HG03432 (cell line): ENCODE results near the gene FBXW8.

Experiments
- ATAC-seq: cut with Tn5 transposase; IDR thresholded peaks from one replicate; pipeline ENCODE4 v1.9.1; 2021; ENCODE audit warnings: mild to moderate bottlenecking, moderate library complexity; ENCODE audit not compliant: unreplicated experiment

Gene FBXW8

DNA sequence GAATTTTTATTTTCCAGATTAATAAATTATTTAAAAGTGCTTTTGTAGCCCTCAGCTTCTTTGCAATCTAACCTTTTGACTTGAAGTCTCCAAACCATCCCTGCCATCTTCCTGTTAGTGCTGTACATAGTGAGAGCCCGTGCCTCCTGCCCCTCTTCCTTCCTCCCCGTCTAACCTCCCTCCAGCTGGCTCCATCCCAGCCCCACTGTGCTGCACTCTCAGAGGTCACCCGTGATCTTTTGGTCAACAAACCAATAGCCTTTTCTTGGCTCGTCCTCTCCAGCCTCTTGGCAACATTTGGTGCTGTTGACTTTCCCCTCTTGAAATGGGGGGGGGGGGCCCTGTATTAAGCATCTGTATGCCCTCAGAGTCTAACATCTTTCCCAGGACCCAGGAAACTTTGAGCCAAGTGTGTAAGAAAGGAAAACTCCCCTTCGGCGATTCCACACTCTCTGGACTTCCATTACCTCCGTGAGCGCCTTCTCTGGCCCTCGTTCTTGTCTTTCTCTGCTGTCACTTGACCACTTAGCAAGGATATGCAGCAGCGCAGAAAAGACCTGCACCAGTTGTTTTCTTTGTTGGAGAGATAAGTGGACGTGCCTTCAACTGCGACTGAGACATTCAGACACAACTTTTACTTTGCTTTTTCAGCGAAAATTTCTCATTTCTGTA is 44.1 kb downstream of the FBXW8 start:
- ATAC-seq: no peak

DNA sequence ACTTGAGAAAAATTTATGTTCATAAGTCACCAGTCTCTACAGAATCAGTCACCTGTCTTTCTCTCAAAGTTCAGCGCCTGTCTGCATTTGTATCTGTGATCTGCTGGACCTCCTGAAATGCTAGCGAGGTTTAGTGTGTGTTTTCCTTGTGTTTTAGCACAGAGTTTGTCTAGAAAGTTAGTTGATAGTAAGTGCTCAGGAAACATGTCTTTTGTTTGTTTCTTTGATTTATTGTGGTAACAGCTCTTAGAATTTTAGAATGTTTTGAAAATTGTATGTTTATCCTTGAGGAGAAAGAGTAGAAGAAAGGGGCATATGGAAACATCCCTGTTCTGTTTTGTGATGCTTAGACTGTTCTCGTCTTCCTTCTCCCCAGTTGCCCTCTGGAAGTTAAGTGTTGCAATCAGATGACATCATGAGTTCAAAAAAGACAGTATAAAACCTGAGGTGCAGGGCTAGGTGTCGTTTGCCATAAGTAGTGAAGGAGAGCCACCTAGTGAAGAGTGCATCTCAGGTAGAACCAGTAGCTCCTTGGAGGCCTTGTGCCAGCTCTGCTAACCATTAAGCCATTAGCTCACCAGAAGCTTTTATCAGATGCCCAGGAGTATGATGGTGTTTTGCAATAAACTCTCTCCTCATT is 44.8 kb downstream of the FBXW8 start:
- no peak for ATAC-seq

DNA sequence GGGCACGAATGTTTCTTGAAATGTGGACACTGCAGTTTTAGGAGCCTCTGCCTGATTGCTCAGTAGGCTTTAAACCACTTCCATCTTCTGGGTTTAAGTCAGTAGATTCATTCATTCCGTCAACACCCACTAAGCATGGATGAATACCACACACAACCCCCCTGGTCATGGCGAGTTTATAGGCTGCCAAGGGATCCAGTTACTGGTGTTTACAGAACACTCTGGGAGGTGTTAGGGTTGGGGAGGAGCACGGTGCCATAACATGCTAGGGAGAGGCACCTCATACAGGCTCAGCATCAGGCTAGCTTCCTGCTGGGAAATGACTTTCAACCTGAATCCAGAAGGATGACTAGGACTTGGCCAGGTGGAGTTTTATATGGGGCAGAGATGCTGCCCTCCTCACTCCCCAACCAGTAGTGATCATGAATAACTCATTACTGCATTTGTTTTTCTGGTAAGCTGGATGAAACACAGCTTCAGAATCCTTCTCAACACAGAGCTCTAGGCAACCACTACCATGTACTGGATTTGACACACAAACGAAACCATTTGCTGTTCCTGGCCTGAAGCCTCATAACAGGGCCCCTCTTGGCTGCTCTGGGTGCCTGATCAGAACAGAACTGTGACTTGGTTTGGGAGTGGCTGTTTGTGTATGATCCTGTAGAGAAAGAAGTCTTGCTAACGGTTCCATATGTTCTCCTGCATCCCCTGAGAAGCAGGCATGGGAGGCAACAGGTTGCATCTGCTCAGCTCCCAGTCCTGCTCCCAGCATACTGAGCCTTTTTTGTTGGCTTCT is 47.9 kb downstream of the FBXW8 start:
- ATAC-seq: no peak

DNA sequence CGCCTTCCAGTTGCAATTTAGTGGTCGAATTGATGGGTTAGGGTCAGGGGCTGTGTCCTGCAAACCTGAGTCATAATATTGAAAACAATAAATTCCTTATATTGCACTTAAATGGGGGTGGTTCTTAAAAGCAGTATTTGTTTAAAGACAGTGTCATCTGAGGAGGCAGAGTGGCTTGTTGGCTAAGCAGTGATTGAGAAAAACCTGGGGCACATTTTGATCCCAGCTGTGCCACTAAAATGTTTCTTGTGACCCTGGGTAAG is 48.4 kb downstream of the FBXW8 start:
- ATAC-seq: no peak

DNA sequence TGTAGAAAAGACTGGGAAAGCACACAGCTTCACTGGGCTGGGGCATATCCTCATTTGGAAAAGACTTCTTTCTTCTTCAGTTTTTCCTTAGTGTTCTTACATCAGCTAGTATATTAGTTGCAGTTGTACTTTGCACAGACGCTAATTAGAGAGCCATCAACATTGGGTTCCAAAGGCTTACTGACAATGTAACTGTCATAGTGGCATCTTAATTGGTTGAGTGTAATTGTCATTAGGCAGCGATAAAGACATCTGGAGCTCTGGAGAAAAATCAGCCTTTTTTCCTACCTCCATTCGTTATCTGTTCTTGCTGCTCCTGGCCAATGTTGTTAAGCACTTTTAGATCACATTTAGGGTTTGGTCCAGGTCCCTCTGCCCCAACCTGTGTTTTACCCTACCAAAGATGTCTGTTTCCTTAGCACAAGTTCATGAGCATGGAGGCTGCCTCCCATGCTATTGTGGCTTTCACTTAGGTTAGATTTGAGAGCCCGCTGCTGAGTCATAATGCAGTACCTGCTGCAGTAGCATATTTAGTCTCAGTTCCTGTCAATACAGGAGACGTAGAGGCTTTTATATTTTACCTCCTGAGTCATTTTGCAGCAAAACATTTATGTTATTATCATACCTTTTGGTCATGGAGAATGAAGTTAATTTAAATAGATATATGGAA is 49.2 kb downstream of the FBXW8 start:
- peak; percentile 97 for ATAC-seq

DNA sequence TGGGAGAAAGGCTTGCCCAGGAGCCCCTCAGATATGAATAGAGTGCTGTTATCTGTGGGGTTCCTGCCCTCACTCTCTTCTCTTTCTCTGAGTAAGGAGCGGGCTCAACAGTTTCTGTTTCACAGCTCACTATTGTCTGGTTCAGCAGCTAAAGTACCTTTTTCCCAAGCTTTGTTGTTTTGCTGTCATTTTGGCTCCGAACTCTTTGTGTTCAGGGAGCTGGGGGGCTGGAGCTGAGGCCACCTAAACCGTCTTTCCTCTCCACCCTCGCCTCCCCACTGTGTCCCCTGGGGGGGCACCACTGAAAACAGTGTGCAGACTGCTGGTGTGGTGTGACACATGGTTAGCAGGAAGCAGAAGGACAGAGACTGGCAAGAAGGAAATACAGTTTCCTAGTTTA is 51.4 kb downstream of the FBXW8 start:
- no peak for ATAC-seq

DNA sequence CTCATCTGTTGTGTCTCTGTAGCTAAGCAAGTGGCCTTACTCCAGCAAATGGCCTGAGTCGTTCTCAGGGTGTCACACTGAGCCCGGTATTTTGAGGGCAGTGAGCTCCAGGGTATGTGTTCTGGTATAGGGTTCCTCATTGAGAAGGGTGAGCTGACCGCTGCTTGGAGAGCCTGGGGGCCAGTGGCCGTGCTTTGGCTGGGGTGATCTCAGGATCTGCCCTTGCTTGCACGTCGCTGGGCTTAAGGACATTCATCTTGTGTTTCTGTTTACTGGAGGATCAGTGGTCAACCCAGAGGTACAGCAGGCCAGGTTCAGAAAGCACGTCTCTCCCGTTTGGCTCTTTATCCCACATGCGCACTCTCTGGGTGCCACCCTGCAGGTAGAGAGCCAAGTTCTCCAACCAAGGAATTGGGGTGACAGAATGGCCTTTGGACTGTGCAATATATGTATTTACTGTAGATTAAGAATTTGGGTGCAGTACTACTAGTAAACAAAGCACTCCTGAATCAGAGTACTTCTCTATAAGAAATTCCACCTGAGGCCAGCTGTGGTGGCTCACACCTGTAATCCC is 52.1 kb downstream of the FBXW8 start:
- ATAC-seq: no peak

DNA sequence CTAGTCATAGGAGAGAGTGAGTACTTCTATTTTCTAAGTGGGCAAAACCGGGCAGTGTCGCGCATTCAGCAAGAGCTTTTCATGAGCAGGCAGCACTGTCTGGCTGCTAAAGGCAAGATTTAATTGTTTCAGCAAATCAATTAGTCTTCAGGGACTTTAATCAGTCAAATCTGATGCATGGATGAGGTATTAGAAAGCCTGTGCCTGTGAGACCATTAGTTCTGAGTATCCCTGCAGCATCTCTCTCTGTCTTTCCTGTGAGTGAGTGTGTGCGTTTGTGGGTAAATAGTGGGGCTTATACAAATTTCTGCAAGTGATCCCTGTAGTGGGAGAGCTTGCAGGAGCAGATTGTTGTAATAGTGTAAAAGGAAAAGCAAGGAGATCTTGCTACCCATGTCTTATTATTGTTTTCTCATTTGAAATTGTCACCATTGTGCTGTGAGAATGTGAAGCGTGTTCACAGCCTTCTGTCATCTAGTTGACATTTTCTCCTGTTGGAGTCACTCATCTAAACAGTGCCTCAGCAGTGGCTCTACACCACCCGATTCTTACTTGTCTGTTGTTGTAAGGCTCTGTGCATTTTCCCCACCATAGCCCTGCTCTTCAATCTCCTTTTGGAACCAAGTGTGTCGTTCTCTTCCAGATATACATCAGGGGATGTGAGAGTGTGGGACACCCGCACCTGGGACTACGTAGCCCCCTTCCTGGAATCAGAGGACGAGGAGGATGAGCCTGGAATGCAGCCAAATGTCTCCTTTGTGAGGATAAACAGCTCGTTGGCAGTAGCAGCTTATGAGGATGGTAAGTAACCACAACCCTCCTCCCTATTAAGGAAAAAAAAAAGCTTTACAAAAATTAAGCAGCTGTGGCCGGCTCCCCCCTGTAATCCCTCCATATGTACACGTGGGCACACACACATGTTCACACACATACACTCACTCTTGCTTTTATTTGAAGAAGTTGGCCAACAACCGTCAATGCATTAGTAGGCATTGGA is 53.6 kb downstream of the FBXW8 start:
- no peak for ATAC-seq

DNA sequence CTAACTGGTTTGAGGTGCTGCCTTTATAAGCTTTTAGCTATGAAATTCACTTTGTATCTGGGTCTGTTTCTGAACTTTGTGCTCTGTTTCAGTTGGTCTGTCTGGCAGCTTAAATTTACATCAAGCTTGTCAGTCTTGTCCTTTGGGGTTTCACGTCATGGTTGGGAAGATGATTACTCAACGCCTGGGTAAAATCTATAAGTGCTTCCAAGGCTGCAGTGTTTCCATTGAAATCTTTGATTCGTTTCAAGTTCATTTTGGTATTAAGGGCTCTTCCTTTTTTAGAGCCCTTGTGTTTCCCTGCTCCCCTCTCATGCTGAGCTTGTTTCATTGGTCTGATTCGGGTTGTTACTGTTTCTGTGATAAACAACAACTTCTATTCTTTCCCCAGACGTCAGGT is 58.2 kb downstream of the FBXW8 start:
- no peak for ATAC-seq

DNA sequence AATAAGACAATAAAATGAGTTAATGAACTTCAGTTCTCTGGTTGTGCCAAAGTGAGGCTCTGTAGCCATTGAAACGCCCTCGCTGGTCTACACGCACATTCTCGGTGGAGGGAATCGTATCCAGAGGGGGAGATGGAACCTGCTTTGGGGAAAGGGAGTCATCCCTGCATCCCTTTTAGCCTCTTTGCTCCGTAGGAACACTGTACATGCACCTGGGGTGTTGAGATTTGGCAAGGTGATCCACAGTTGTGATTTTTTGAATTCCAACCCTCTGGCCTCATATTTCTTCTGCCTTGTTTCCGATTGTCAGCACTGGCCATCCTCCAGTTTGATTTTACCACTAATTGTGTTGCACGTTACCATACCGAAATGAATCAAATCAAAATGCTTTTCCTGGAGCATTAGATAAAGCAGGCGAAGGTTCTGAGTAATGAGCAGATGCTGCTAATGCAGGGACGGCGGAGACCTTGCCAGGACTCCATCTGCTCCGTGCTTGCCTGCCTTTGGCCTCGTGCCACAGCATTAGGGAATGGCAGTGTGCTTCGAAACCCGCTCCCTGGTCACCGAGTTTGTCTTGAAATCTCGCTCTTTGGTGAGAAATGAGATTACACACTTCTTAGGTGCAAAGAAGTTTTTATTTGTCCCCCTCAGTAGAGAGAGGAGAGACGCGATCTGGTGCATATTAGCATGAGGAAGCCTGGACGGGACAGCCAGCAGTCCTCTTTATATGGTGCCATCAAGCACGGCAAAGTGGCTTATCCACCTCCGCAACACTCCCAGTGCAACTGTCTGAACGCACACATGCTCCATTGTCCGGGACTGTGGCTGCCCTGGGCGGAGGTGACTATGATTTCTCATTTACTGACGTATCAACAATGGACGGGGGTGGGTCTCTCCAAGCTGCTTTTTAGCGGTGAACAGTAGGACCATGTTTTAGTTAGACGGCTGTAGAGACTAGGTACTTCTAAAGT is 59.1 kb downstream of the FBXW8 start:
- no peak for ATAC-seq

DNA sequence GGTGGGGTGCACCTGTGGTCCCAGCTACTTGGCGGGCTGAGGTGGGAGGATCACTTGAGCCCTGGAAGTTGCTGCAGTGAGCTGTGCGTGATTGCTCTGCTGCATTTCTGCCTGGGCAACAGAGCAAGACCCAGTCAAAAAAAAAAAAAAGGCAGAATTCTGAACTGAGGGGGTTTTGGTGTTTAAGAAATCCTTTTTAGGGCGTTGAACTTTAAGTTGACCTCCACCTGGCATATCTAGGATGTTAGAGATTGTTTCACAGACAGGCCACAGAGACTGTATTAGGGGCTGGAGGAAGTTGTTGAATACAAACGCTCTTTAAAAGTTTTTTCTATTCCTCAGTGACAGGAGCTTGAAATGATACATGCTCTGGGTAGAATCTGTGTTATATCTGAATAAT is 60.5 kb downstream of the FBXW8 start:
- no peak for ATAC-seq

DNA sequence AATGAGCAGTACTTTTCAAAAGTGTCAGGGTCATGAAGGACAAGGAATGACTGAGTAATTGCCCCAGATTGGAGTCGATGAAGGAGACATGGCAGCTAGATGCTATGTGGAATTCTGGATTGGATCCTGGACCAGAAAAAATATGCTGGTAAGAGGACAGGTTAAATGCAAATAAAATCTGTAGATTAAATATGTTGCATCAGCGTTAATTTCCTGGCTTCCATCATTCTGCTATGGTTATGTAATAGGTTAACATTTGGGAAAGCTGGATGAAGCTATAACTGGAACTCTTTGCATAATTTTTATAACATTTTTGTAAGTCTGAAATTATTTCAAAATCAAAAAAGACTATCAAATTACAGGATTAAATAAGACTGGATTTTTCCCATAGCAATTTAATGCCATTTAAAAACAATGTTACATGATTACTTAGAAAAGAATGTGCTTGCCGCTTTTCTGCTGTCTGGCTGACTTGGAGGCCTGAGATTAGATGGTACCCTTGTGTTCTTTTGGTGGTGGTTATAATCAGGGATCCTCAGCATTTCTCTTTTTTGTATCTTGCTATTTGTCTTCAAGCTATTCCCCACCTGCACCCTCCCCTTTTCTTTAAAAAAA is 65.1 kb downstream of the FBXW8 start:
- ATAC-seq: no peak

DNA sequence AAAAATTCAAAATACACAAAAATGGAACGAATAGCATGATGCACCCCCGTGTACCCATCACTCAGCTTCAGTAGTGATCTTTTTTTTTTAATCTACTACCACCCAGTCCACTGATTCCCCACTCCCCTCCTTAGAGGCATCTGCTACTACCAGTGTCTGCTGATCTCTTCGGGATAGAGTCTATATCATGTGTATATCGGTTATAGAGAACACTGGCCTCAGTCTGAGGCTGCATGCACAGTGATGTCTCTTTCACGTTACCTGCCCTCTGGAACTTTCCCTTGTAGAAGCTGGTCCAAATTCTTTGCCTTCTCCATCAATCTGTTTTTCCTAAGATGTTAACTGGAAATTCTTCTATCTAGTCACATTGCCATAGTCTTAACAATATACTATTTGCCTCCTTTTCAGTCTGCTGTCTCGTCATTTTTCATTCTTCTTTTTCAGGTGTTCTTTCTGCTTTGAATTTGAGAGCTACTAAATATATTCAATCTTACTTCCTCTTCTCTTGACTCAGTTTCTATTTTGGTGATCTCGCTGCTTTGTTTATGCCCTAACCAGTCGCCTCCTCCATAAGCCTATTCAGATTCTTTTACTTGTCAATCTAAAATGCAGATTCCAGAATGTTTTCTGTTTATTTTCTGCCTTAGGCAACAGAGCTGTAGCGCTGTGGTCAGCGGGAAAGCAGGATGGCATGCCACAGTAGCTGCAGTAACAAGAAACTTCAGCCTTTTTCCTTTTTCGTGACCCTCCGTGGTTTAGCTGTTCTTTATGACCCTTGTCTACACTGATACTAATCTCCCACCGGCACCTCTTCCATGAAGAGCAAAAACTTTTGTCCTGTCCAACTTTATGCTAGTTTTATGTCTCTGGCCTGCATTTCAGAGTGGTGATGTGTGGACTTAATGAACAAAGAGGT is 67.0 kb downstream of the FBXW8 start:
- ATAC-seq: no peak

DNA sequence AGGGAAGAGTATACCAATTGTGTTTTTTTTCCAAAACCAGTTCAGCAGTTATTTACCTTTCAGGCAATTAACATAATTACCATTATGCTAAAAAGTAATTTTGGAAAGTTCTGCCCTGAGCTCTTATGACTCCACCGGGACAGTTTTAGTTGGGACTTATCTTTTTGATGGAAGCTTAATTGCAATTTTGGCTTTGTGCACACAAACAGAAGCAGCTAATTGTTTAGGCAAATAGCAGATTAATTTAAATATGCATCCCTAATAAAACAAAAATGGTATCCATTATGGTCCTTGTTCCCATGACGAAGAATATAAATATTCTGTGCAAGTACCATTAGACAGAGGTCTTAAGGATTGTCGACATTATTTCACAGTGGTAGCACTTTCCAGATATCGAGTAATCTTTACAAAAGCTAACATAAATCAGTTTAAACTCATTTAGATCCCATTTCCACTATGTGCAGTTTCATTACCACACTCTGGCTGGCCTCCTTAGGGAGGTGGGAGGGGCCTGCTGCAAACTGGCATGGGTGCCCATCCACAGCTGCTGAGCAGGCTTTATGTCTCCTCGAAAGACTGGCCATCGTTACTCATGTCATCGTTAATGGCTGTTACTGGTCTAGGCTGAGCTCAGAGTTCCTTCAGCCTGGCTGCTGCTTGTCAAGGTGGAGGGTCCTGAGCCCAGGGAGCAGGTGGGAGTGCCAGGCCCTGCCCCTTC is 68.2 kb downstream of the FBXW8 start:
- ATAC-seq: no peak

DNA sequence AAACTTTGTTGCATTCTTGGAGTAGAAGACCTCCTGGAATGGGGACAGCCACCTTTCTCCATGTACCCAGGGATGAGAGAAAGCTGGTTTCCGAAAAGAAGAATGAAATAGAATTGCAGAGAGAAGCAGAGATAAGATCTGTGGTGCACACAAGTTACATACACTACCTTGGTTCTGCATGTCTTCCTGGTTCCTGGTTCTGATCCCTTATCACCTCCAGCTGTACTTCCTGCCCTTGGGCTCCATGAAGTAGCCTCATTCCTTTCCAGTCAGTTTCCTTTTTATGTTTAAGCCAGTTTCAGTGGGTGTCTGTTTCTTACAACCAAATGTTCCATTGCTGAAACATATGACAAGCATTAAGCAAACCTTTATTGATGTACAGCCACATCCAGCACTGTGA is 69.3 kb downstream of the FBXW8 start:
- no peak for ATAC-seq

DNA sequence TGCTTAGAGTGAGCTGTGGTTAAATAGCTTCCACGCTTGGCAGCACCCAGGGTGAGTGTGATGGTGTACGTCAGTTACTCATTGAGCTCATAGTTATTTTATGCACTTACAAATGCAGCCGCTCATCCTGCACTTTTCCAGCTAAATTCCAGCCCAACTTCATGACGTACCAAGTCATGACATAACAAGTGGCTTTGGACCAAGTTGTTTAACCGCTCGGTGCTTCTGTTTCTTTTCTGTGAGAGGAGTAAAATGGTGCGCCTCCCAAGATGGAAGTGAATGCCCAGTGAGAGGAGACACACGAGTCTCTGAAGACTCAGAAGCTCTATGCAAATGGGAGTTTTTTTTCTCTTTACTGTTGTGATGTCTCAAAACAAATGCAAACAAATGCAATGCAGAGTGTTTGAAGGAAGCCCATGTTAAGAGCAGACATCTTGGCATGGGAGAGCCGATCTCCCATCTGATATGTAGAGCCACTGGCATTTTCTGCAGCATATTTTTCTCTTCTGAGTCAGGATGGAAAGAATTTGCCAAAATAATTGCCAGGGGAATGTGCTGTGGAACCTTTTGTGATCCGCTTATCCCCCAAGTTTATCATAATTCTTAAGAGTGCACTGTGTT is 72.2 kb downstream of the FBXW8 start:
- ATAC-seq: no peak

DNA sequence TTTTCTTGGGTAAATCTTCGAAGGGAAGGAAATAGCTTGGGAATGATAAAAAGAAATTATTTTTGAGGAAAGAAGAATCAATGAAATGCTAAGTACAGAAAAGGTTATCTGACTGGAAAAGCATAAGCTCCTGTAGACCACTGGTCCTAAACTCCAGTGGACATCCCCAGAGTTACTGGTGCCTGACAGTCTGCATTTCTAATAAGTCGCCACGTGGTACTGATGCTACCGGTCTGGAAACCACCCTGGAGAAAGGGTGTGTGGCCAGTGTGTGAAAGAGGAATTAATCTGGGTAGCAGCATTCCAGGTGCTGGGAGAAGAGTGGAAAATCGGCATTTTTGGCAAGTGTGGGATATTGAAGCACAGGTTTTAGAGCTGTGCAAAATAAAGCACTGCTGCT is 73.3 kb downstream of the FBXW8 start:
- ATAC-seq: no peak
